OCI-LY1 (cell line): Measurements from ENCODE around the gene PTGDS.

Experiments
- H2AFZ ChIP-seq: fragments of 200-600 bp; sonication (generic), shearing (Covaris generic); 2 replicates; pipeline ENCODE4 v1.6.0; 2014; ENCODE audit warnings: antibody characterized with exemption, mild to moderate bottlenecking, low read length
- H3F3A ChIP-seq: fragments of 200-600 bp; sonication (generic), shearing (Covaris generic); 2 replicates; pipeline ENCODE4 v1.6.0; 2014; ENCODE audit warnings: mild to moderate bottlenecking, antibody characterized with exemption, low read length, moderate library complexity; ENCODE audit not compliant: insufficient read depth
- H3K27ac ChIP-seq: fragments of 200-600 bp; sonication (generic); 2 replicates; pipeline ENCODE4 v1.5.1; 2014; ENCODE audit warnings: low read length, mixed run types, mild to moderate bottlenecking, low read depth; ENCODE audit not compliant: poor library complexity, severe bottlenecking
- H3K27me3 ChIP-seq: fragments of 200-600 bp; sonication (generic); 2 replicates; pipeline ENCODE4 v1.6.0; 2014; ENCODE audit warnings: antibody characterized with exemption, mild to moderate bottlenecking, low read length, moderate library complexity; ENCODE audit not compliant: insufficient read depth
- H3K36me3 ChIP-seq: fragments of 200-600 bp; sonication (generic); 2 replicates; pipeline ENCODE4 v1.6.1; 2014; ENCODE audit warnings: mild to moderate bottlenecking, antibody characterized with exemption, low read length, moderate library complexity, mixed read lengths; ENCODE audit not compliant: insufficient read depth
- H3K4me1 ChIP-seq: fragments of 200-600 bp; sonication (generic); 2 replicates; pipeline ENCODE4 v1.5.1; 2014; ENCODE audit warnings: mild to moderate bottlenecking, low read length, moderate library complexity; ENCODE audit not compliant: insufficient read depth, severe bottlenecking
- H3K4me2 ChIP-seq: fragments of 200-600 bp; sonication (generic), shearing (Covaris generic); 2 replicates; pipeline ENCODE4 v1.6.1; 2014; ENCODE audit warnings: low read length
- H3K4me3 ChIP-seq: fragments of 200-600 bp; sonication (generic); 2 replicates; pipeline ENCODE4 v1.5.1; 2014; ENCODE audit warnings: low read length, low read depth, mild to moderate bottlenecking, mixed read lengths; ENCODE audit not compliant: poor library complexity, severe bottlenecking
- H3K79me2 ChIP-seq: fragments of 200-600 bp; shearing (Covaris generic); 2 replicates; pipeline ENCODE4 v1.6.1; 2016; ENCODE audit warnings: mixed run types, low read length, mixed read lengths; ENCODE audit not compliant: insufficient read depth
- H3K9ac ChIP-seq: fragments of 200-600 bp; sonication (generic), shearing (Covaris generic); 2 replicates; pipeline ENCODE4 v1.6.1; 2014; ENCODE audit warnings: mild to moderate bottlenecking, low read length, mixed read lengths
- H3K9me2 ChIP-seq: fragments of 200-600 bp; sonication (generic), shearing (Covaris generic); 2 replicates; pipeline ENCODE4 v1.6.1; 2014; ENCODE audit warnings: low read depth, mild to moderate bottlenecking, low read length, mixed read lengths
- H3K9me3 ChIP-seq: fragments of 200-600 bp; shearing (Covaris generic); 2 replicates; pipeline ENCODE4 v1.6.1; 2014; ENCODE audit warnings: low read length, mixed read lengths
- H4K20me1 ChIP-seq: fragments of 200-600 bp; sonication (generic), shearing (Covaris generic); 2 replicates; pipeline ENCODE4 v1.6.0; 2016; ENCODE audit warnings: mild to moderate bottlenecking, low read length; ENCODE audit not compliant: insufficient read depth
- CTCF ChIP-seq: fragments of 200-600 bp; sonication (generic), shearing (Covaris generic); IDR thresholded peaks from 2 replicates; pipeline ENCODE4 v1.5.1; 2017; ENCODE audit warnings: mild to moderate bottlenecking, antibody characterized with exemption, low read length, moderate library complexity, mixed read lengths
- EZH2 ChIP-seq: fragments of 200-600 bp; sonication (generic), shearing (Covaris generic); IDR thresholded peaks from 2 replicates; pipeline ENCODE4 v1.8.0; 2017; ENCODE audit warnings: borderline replicate concordance, mixed run types, mild to moderate bottlenecking, antibody characterized with exemption, low read length, moderate library complexity, mixed read lengths

PTGDS gene

GRCh38 chr9:136994180-136994887 lies 17.0 kb downstream of the PTGDS start:
- no peaks in the 10 kb centered on the region for H3K79me2 ChIP-seq
- no peak for TF ChIP-seq EZH2
- TF ChIP-seq CTCF: no peak

GRCh38 chr9:136994888-136995230 lies 17.6 kb downstream of the PTGDS start:
- H3K9ac ChIP-seq: no peak overlapping the region
- TF ChIP-seq EZH2: no peak
- TF ChIP-seq CTCF: no peak

More at GRCh38 chr9:136994180-136994887, 17.0 kb downstream of the PTGDS start:
- Histone ChIP-seq H4K20me1 (no peaks in the 10 kb centered on the region), H3K4me2 (no peak overlapping the region), H3K36me3 (no peaks in the 10 kb centered on the region; the same call in 1 of the 2 replicates), H3F3A (no peaks in the 10 kb centered on the region), H3K9ac (no peak overlapping the region), H3K9me2 (no peaks in the 10 kb centered on the region), H3K9me3 (no peaks in the 10 kb centered on the region), H3K27ac (no peak overlapping the region), H3K4me3 (no peak overlapping the region), H3K27me3 (no peaks in the 10 kb centered on the region), H2AFZ (no peak overlapping the region), H3K4me1 (peaks cover 20% of the 10 kb centered on the region)

GRCh38 chr9:136995362-136995761 lies 18.1 kb downstream of the PTGDS start:
- H3K4me2 ChIP-seq: no peak overlapping the region
- H3K4me3 ChIP-seq: no peak overlapping the region
- no peak overlapping the region for H3K27ac ChIP-seq

More at GRCh38 chr9:136994888-136995230, 17.6 kb downstream of the PTGDS start:
- H3F3A ChIP-seq: no peaks in the 10 kb centered on the region
- peaks cover 20% of the 10 kb centered on the region for H3K4me1 ChIP-seq
- H3K27me3 ChIP-seq: no peaks in the 10 kb centered on the region
- no peaks in the 10 kb centered on the region for H3K9me2 ChIP-seq
- no peaks in the 10 kb centered on the region for H3K79me2 ChIP-seq
- no peak overlapping the region for H2AFZ ChIP-seq
- no peaks in the 10 kb centered on the region for H4K20me1 ChIP-seq
- no peak overlapping the region for H3K4me3 ChIP-seq
- H3K27ac ChIP-seq: no peak overlapping the region
- H3K36me3 ChIP-seq: no peaks in the 10 kb centered on the region; the same call in 1 of the 2 replicates
- no peaks in the 10 kb centered on the region for H3K9me3 ChIP-seq
- H3K4me2 ChIP-seq: no peak overlapping the region

More at GRCh38 chr9:136995362-136995761, 18.1 kb downstream of the PTGDS start:
- H3K9me2 ChIP-seq: no peaks in the 10 kb centered on the region
- H3K27me3 ChIP-seq: no peaks in the 10 kb centered on the region
- no peaks in the 10 kb centered on the region for H3K9me3 ChIP-seq
- no peaks in the 10 kb centered on the region for H4K20me1 ChIP-seq
- H3K79me2 ChIP-seq: no peaks in the 10 kb centered on the region
- H3F3A ChIP-seq: no peaks in the 10 kb centered on the region
- H3K4me1 ChIP-seq: peaks cover 25% of the 10 kb centered on the region
- no peaks in the 10 kb centered on the region; the same call in 1 of the 2 replicates for H3K36me3 ChIP-seq
- no peak overlapping the region for H2AFZ ChIP-seq
- H3K9ac ChIP-seq: no peak overlapping the region
- TF ChIP-seq CTCF (no peak), EZH2 (no peak)
